MM.1S (cell line): Measurements from ENCODE around the gene AHRR.

ENCODE experiments used
- DNase-seq: peaks from one replicate; pipeline ENCODE4 v3.0.0-alpha.2; 2015
- H2AFZ ChIP-seq: fragments of 300-600 bp; sonication (generic); 2 replicates; pipeline ENCODE4 v1.6.0; 2016; ENCODE audit warnings: antibody characterized with exemption, low read length
- H3F3A ChIP-seq: fragments of 300-600 bp; sonication (generic); 2 replicates; pipeline ENCODE4 v1.6.1; 2016; ENCODE audit warnings: mild to moderate bottlenecking, antibody characterized with exemption, low read length, moderate library complexity, mixed read lengths; ENCODE audit not compliant: insufficient read depth
- H3K27ac ChIP-seq: fragments of 300-600 bp; sonication (generic); 2 replicates; pipeline ENCODE4 v1.5.1; 2016; ENCODE audit warnings: mild to moderate bottlenecking, low read length
- H3K27me3 ChIP-seq: fragments of 300-600 bp; sonication (generic); replicated peaks from 2 replicates; pipeline ENCODE4 v1.6.0; 2016; ENCODE audit warnings: low read length; ENCODE audit not compliant: insufficient read depth
- H3K36me3 ChIP-seq: fragments of 300-600 bp; sonication (generic); replicated peaks from 2 replicates; pipeline ENCODE4 v1.6.1; 2016; ENCODE audit warnings: mild to moderate bottlenecking, low read length, mixed read lengths; ENCODE audit not compliant: insufficient read depth
- H3K4me1 ChIP-seq: fragments of 300-600 bp; sonication (generic); 2 replicates; pipeline ENCODE4 v1.6.1; 2016; ENCODE audit warnings: low read length, mixed read lengths
- H3K4me2 ChIP-seq: fragments of 300-600 bp; sonication (generic); 2 replicates; pipeline ENCODE4 v1.6.0; 2016; ENCODE audit warnings: low read depth, low read length
- H3K4me3 ChIP-seq: fragments of 300-600 bp; sonication (generic); 2 replicates; pipeline ENCODE4 v1.5.1; 2016; ENCODE audit warnings: low read length, mixed read lengths
- H3K79me2 ChIP-seq: fragments of 300-600 bp; sonication (generic); 2 replicates; pipeline ENCODE4 v1.6.1; 2016; ENCODE audit warnings: mixed run types, low read length, mixed read lengths
- H3K9ac ChIP-seq: fragments of 300-600 bp; sonication (generic); 2 replicates; pipeline ENCODE4 v1.6.1; 2016; ENCODE audit warnings: low read length, mixed read lengths
- H3K9me2 ChIP-seq: fragments of 300-600 bp; sonication (generic); replicated peaks from 2 replicates; pipeline ENCODE4 v1.6.1; 2016; ENCODE audit warnings: mild to moderate bottlenecking, low read length, mixed read lengths; ENCODE audit not compliant: insufficient read depth
- H3K9me3 ChIP-seq: fragments of 300-600 bp; sonication (generic); replicated peaks from 2 replicates; pipeline ENCODE4 v1.6.1; 2016; ENCODE audit warnings: mild to moderate bottlenecking, low read length, mixed read lengths; ENCODE audit not compliant: insufficient read depth
- H4K20me1 ChIP-seq: fragments of 300-600 bp; sonication (generic); 2 replicates; pipeline ENCODE4 v1.6.1; 2016; ENCODE audit warnings: mild to moderate bottlenecking, low read length, moderate library complexity, mixed read lengths; ENCODE audit not compliant: insufficient read depth
- EZH2 ChIP-seq: fragments of 300-600 bp; sonication (generic); optimal IDR thresholded peaks from 2 replicates; pipeline ENCODE3; 2017; ENCODE audit warnings: low read depth, mild to moderate bottlenecking, antibody characterized with exemption, low read length, mixed read lengths
- EZH2phosphoT487 ChIP-seq: fragments of 300-600 bp; sonication (generic); IDR thresholded peaks from 2 replicates; pipeline ENCODE4 v1.6.1; 2018; ENCODE audit warnings: antibody characterized with exemption, low read length
- TF ChIP-seq, protein P1 (sequence below): fragments of 300-600 bp; sonication (generic); IDR thresholded peaks from 2 replicates; pipeline ENCODE4 v1.5.1; 2016; ENCODE audit warnings: antibody characterized with exemption, low read length, mixed read lengths

AHRR gene

DNA sequence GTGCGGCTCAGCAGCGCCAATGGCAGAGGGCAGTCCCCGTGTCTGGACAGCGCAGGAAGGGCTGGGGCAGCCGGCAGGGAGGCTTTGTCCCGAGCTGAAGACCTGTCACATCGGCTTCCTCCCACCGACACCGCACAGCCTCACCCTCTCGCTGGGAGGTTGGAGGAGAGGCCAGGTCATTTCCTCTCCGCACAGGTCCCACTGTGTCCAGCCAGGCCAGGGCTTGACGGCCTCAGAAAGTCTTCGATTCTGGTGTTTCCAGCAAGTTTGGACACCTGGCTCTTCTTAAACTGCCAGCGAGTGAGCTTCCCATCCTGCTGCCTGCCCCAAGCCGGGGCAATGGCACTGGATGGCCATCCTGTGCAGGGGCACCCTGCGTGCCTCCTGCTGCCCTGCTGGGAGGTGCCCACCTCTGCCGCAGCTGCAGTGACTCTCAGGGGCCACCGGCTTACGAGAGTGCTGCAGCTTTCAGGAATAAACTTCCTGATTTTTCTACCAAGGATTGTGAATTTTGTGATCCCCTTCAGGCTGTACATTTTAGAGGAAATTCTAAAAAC lies 33.9 kb downstream of the AHRR start:
- no peak overlapping the region for H3K4me2 ChIP-seq
- no peaks in the 10 kb centered on the region for H3F3A ChIP-seq
- no peak overlapping the region for H3K9ac ChIP-seq
- TF ChIP-seq EZH2phosphoT487, result no peak
- no peak for TF ChIP-seq EZH2
- TF ChIP-seq, protein P1, sequence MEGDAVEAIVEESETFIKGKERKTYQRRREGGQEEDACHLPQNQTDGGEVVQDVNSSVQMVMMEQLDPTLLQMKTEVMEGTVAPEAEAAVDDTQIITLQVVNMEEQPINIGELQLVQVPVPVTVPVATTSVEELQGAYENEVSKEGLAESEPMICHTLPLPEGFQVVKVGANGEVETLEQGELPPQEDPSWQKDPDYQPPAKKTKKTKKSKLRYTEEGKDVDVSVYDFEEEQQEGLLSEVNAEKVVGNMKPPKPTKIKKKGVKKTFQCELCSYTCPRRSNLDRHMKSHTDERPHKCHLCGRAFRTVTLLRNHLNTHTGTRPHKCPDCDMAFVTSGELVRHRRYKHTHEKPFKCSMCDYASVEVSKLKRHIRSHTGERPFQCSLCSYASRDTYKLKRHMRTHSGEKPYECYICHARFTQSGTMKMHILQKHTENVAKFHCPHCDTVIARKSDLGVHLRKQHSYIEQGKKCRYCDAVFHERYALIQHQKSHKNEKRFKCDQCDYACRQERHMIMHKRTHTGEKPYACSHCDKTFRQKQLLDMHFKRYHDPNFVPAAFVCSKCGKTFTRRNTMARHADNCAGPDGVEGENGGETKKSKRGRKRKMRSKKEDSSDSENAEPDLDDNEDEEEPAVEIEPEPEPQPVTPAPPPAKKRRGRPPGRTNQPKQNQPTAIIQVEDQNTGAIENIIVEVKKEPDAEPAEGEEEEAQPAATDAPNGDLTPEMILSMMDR, result no peak
- no peak overlapping the region for H2AFZ ChIP-seq
- H3K36me3 ChIP-seq, result no peaks in the 10 kb centered on the region
- no peaks in the 10 kb centered on the region for H3K9me2 ChIP-seq
- no peaks in the 10 kb centered on the region for H3K79me2 ChIP-seq
- no peaks in the 10 kb centered on the region for H4K20me1 ChIP-seq
- no peaks in the 10 kb centered on the region for H3K4me1 ChIP-seq
- no peak overlapping the region for H3K27ac ChIP-seq
- DNase-seq, result no peak
- H3K9me3 ChIP-seq, result no peaks in the 10 kb centered on the region
- H3K4me3 ChIP-seq, result no peak overlapping the region
- no peaks in the 10 kb centered on the region for H3K27me3 ChIP-seq

DNA sequence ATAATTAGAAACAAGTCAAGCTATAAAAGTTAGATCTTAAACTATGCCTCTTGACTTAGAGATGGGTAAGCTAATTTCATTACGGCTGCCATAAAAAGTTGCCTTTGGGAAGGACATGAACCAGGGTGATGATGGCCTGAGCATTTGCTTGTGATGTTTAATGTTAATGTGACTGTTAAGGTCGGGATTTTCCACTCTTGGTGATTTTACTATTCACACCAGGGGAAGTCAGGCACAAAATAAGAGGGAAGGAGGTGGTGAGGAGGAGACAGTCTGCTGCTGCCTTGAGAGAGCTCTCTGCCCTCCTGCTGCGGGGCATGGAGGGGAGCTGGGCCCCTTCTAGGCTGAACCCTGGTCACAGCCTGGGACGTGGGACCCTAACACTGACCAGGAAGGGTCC lies 34.4 kb downstream of the AHRR start:
- Histone ChIP-seq H4K20me1 (no peaks in the 10 kb centered on the region), H3K36me3 (no peaks in the 10 kb centered on the region), H3F3A (no peaks in the 10 kb centered on the region), H3K4me3 (no peak overlapping the region), H3K27me3 (no peaks in the 10 kb centered on the region), H3K9me3 (no peaks in the 10 kb centered on the region), H3K27ac (no peak overlapping the region), H3K9me2 (no peaks in the 10 kb centered on the region), H3K4me1 (no peaks in the 10 kb centered on the region), H3K79me2 (no peaks in the 10 kb centered on the region), H3K4me2 (no peak overlapping the region), H2AFZ (no peak overlapping the region), H3K9ac (no peak overlapping the region)
- TF ChIP-seq EZH2 (no peak), EZH2phosphoT487 (no peak)
- TF ChIP-seq, protein P1, result no peak
- no peak for DNase-seq

DNA sequence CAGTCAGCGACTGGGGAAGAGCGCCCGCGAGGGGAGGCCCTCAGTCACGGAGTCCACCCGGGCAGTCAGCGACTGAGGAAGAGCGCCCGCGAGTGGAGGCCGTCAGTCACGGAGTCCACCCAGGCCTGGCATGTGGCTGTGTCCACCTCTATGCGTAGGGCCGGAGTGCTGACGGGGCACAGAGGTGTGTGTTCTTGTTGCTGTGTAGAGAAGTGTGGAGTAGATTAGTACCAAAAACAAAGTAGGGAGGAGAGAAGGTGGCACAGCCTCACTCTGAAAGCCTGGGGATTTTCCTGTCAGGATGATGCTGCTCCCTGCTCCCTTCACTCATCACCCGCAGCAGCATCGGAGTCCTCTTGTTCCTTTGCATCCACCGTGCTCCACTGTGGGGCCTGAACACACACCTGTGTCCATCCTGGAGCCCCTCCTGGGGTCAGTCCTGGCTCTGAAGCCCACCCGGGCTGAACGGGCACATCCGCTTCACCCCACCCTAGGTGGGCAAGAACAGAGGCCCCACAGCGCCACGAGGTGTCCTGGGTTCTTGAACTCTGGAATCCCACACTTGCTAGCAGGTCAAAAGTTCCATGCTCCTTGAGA lies 37.9 kb downstream of the AHRR start:
- TF ChIP-seq, protein P1, result no peak
- TF ChIP-seq EZH2 (no peak), EZH2phosphoT487 (no peak)

More for the DNA sequence above, 37.9 kb downstream of the AHRR start:
- Histone ChIP-seq H3K79me2 (no peaks in the 10 kb centered on the region), H3F3A (no peaks in the 10 kb centered on the region), H3K9me3 (no peaks in the 10 kb centered on the region), H3K9me2 (no peaks in the 10 kb centered on the region), H3K4me2 (no peak overlapping the region), H2AFZ (no peak overlapping the region), H3K36me3 (no peaks in the 10 kb centered on the region), H3K4me1 (no peaks in the 10 kb centered on the region), H3K27ac (no peak overlapping the region), H3K4me3 (no peak overlapping the region), H4K20me1 (no peaks in the 10 kb centered on the region), H3K27me3 (no peaks in the 10 kb centered on the region), H3K9ac (no peak overlapping the region)
- DNase-seq, result no peak
